Measurements from ENCODE around the gene RAB34. TPM values are rescaled to one million over a fixed set of nuclear protein-coding genes. Genes with fewer than 3 reads are reported as not detected.

RAB34 gene
- total RNA-seq, 1 donor from 2014 or later = 150 TPM

DNA sequence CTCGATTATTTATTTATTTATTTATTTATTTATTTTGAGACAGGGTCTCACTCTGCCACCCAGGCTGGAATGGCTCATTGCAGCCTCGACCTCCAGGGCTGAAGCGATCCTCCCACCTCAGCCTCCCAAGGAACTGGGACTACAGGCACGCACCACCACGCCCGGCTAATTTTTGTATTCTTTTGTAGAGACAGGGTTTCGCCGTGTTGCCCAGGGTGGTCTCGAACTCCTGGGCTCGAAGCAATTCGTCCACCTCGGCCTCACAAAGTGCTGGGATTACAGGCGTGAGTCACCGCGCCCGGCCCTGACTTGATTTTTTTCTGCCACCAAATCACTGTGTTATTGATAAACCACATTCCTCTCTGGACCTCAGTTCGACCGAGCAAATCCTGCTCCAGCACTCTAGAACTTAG lies 1.4 kb upstream of the RAB34 start:
- peaks cover 68% of the 10 kb centered on the region for H4K20me1 ChIP-seq (ENCODE audit: insufficient read depth, low read length)
- Mint-ChIP-seq H3K36me3 (ENCODE audit: low read depth, unreplicated experiment) (peaks cover 25% of the 10 kb centered on the region), H3K4me1 (ENCODE audit: low read depth, unreplicated experiment) (peaks cover 33% of the 10 kb centered on the region), H3K9me3 (ENCODE audit: unreplicated experiment) (no peaks in the 10 kb centered on the region), H3K27ac (ENCODE audit: unreplicated experiment) (peak overlapping the region; percentile 95), H3K4me3 (ENCODE audit: unreplicated experiment) (peak overlapping the region; percentile 99), H3K27me3 (ENCODE audit: low read depth, unreplicated experiment) (no peaks in the 10 kb centered on the region)
- peaks cover 36% of the 10 kb centered on the region for H3K36me3 ChIP-seq (ENCODE audit: insufficient read depth, low read length)
- no peaks in the 10 kb centered on the region for H3K9me3 ChIP-seq (ENCODE audit: insufficient read depth, low read depth, low read length)
- FAIRE-seq (no peak), DNase-seq (ENCODE audit: low read depth) (no peak)
- H3K4me1 ChIP-seq (ENCODE audit: insufficient read depth, low read length) = peaks cover 49% of the 10 kb centered on the region
- TF ChIP-seq, protein P1, sequence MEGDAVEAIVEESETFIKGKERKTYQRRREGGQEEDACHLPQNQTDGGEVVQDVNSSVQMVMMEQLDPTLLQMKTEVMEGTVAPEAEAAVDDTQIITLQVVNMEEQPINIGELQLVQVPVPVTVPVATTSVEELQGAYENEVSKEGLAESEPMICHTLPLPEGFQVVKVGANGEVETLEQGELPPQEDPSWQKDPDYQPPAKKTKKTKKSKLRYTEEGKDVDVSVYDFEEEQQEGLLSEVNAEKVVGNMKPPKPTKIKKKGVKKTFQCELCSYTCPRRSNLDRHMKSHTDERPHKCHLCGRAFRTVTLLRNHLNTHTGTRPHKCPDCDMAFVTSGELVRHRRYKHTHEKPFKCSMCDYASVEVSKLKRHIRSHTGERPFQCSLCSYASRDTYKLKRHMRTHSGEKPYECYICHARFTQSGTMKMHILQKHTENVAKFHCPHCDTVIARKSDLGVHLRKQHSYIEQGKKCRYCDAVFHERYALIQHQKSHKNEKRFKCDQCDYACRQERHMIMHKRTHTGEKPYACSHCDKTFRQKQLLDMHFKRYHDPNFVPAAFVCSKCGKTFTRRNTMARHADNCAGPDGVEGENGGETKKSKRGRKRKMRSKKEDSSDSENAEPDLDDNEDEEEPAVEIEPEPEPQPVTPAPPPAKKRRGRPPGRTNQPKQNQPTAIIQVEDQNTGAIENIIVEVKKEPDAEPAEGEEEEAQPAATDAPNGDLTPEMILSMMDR (IDR thresholded peaks at IDR 0.05; ENCODE audit: insufficient read depth, low read depth, low read length) = no peak
- no peak for TF ChIP-seq EZH2 (IDR thresholded peaks at IDR 0.05; ENCODE audit: insufficient read depth, low read length)
- H3K4me3 ChIP-seq (ENCODE audit: insufficient read depth, low read depth, low read length) = peak overlapping the region; percentile 84
- H3K4me2 ChIP-seq (ENCODE audit: low read length) = peak overlapping the region; percentile 93
- peak overlapping the region; percentile 91 for H3K9ac ChIP-seq (ENCODE audit: low read length)
- peak overlapping the region; percentile 51 for H2AFZ ChIP-seq (ENCODE audit: low read depth, low read length)
- no peaks in the 10 kb centered on the region for H3K27me3 ChIP-seq (ENCODE audit: insufficient read depth, low read length)
- H3K27ac ChIP-seq (ENCODE audit: low read depth, low read length) = peak overlapping the region; percentile 87
- peaks cover 72% of the 10 kb centered on the region for H3K79me2 ChIP-seq (ENCODE audit: insufficient read depth, low read length)

- H3K27me3 Mint-ChIP-seq (ENCODE audit: low read depth, unreplicated experiment) = no peaks in the 10 kb centered on the region
- peaks cover 35% of the 10 kb centered on the region for H3K36me3 ChIP-seq (ENCODE audit: insufficient read depth, low read length)
- no peak for DNase-seq (ENCODE audit: low read depth)
Observed at GRCh38 chr17:28718333-28719020, 809 bp upstream of the RAB34 start.

More at GRCh38 chr17:28718333-28719020, 809 bp upstream of the RAB34 start:
- Histone ChIP-seq H3K4me2 (ENCODE audit: low read length) (peak overlapping the region; percentile 93), H3K4me3 (ENCODE audit: insufficient read depth, low read depth, low read length) (peak overlapping the region; percentile 83), H3K27me3 (ENCODE audit: insufficient read depth, low read length) (no peaks in the 10 kb centered on the region), H3K9ac (ENCODE audit: low read length) (peak overlapping the region; percentile 92), H4K20me1 (ENCODE audit: insufficient read depth, low read length) (peaks cover 65% of the 10 kb centered on the region), H2AFZ (ENCODE audit: low read depth, low read length) (peak overlapping the region; percentile 28), H3K79me2 (ENCODE audit: insufficient read depth, low read length) (peaks cover 72% of the 10 kb centered on the region), H3K9me3 (ENCODE audit: insufficient read depth, low read depth, low read length) (no peaks in the 10 kb centered on the region), H3K4me1 (ENCODE audit: insufficient read depth, low read length) (peaks cover 47% of the 10 kb centered on the region), H3K27ac (ENCODE audit: low read depth, low read length) (peak overlapping the region; percentile 87)
- FAIRE-seq = no peak
- Mint-ChIP-seq H3K27ac (ENCODE audit: unreplicated experiment) (peak overlapping the region; percentile 95), H3K9me3 (ENCODE audit: unreplicated experiment) (no peaks in the 10 kb centered on the region), H3K4me3 (ENCODE audit: unreplicated experiment) (peak overlapping the region; percentile 89), H3K4me1 (ENCODE audit: low read depth, unreplicated experiment) (peaks cover 29% of the 10 kb centered on the region), H3K36me3 (ENCODE audit: low read depth, unreplicated experiment) (peaks cover 28% of the 10 kb centered on the region)
- TF ChIP-seq EZH2 (IDR thresholded peaks at IDR 0.05; ENCODE audit: insufficient read depth, low read length) = no peak
- TF ChIP-seq, protein P1 (IDR thresholded peaks at IDR 0.05; ENCODE audit: insufficient read depth, low read depth, low read length) = no peak
